HG02938 (cell line): ENCODE data around the gene AGA.

Experiments used
- ATAC-seq: cut with Tn5 transposase; IDR thresholded peaks from one replicate; pipeline ENCODE4 v1.9.1; 2021; ENCODE audit warnings: mild to moderate bottlenecking, moderate library complexity; ENCODE audit not compliant: unreplicated experiment

Gene AGA

DNA sequence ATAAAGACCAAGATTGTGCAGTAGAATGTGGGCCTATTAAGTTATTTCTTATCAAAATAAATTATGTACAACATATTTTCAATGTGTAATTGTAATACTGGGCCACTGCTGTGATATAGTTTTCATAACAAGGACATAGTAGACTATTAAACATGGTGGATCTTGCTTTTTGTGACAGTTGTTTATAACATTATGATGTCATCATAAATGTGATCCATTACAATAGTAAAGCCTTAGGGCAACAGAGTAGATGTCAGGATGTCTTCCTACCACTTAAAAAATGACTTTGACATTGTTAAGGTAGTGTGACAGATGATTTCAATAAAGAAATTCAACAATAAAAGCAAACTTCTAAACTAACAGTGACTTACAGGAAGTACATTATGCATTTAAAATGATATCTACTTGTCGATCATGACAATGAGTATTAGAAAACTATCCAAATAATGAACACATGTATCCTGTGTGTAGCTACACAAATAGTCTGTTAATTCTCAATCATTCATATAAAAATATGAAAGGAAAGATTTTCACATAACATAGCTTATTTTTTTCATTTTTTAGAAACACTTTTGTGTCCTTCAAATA lies 5.3 kb upstream of the AGA start:
- ATAC-seq, result no peak

DNA sequence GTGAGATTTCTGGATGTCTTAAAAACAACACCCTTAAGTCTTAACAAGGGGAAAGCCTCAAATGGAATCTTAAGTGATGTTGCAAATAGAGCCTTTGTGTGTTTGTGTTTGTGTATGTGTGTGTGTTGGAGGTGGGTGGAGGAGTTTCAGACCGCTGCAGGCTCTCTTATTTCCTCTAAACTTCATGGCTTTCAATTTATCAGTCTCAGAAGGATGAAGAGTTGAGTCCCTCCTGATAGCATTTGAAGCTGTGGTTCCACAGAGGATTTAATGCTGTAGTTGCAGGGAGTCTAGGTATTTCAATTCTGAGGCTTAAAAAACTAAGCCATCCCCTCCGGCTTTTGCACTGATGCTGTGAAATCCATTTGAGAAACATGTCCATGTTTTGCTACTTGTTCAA lies 4.3 kb upstream of the AGA start:
- no peak for ATAC-seq

DNA sequence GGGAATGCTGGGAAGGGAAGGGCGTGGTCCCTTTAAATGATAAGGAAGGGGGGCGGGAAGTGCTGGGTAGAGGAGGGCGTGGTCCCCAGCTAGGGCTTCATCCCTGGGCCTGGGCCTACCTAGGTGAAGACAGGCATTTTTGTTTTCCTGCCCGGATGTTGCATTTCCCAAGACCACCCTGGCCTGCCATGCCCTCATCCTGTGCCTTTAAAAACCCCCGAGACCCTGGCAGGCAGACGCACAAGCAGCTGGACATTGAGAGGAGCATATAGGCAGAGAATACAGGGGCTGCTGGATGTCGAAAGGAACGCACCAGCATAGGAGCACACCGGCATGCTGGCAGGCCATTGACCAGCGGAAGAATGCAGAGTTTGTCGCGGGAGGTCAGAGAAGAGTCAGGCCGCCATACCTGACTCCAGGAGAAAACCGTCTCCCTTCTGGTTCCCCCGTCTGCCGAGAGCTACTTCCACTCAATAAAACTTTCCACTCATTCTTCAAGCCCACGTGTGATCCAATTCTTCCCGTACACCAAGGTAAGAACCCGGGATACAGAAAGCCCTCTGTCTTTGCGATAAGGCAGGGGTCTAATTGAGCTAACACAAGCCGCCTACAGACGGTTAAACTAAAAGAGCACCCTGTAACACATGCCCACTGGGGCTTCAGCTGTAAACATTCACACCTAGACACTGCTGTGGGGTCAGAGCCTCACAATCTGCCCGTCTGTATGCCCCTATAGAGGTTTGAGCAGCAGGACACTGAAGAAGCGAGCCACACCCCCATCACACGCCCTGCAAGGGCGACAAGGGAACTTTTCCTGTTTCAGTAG lies 2.9 kb upstream of the AGA start:
- no peak for ATAC-seq

DNA sequence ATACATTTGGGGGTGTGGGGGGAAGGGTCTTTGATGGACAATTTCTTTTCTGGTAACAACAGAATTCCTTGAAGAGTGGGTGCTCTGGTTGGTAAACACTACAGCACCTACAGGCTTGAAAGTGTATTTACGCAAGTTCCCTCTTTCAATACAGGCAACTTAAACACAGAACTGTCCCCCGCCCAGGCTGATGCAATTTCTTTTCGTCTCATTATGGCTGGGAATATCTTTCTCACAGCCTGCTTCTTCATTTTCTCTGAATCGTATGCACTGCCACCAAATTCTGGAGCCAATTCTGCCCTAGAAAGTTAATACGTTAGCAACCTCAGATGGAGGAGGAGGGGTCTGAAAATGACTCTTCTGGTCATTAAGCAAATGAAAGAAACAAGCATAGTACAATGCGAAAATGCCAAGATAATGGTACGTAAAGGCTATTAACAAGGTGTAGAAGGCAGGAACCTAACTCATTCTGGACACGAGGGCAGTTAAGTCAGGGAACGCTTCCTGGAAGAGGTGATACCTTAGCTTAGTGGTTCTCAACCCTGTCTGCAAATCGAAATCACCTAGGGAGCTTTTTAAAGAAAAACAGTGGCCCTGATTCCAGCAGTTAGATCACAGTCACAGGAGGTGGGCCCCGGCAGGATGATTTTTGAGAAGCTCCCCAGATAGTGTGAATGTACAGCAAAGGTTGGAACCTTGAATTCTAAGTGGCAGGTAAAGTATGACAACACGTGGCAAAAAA lies 1.0 kb downstream of the AGA start:
- peak; percentile 41 for ATAC-seq

DNA sequence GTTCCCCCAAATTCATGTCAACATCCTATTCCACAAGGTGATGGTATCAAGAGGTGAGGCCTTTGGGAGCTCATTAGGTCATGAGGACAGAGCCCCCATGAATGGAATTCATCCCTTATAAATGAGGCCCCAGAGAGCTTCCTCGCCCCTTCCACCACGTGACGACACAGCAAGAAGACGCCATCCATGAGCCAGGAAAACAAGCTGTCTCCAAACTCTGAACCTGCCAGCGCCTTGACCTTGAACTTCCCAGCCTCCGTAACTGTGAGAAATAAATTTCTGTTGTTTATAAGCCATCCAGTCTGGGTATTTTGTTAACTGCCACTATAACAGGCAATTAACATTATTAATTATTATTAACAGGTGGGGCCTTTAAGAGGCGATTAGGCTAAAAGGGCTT lies 5.8 kb downstream of the AGA start:
- ATAC-seq, result no peak

DNA sequence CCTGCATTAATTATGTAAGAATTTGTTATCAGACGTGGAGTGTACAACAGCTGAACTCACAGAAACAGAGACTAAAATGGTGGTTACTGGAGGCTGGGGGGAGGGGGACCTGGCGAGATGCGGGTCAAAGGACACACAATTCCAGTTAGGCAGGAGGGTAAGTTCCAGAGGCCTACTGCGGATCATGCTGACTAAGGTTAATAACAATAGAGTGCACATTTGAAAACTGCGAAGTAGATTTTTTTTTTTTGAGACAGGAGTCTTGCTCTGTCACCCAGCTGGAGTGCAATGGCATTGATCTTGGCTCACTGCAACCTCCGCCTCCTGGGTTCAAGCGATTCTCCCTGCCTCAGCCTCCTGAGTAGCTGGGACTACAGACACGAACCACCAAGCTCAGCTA lies 7.6 kb downstream of the AGA start:
- no peak for ATAC-seq

DNA sequence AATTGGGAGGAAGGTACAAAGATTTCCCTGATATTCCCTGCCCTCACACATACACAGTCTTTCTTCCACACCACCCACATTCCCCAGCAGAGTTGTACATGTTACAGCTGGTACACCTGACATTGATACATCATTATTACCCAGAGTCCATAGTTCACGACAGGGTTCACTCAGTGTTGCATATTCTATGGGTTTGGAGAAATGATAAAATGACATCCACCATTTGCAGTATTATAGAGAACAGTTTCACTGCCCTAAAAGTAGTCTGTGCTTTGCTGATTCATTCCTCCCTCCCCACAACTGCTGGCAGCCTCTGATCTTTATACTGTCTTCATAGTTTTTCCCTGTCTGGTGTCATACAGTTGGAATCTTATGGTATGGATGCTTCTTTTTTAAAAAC lies 15.0 kb downstream of the AGA start:
- ATAC-seq, result no peak

DNA sequence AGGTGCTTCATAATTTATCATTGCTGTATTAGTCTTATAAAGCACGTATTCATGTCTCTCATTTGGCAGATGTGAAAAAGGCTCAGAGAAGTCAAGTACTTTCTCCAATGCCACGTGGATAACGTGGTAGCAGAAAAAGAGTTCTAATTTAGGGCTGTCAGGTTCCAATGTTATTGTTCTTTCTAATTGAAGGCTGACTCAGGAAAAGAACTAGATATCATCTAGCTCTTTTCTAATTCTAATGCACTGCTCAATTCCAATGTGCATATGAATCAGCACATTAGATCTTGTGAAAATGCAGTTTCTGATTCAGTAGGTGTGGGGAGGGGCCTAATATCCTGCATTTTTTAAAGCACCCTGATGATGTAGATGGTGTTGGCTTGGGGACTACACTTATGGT lies 22.8 kb downstream of the AGA start:
- no peak for ATAC-seq

DNA sequence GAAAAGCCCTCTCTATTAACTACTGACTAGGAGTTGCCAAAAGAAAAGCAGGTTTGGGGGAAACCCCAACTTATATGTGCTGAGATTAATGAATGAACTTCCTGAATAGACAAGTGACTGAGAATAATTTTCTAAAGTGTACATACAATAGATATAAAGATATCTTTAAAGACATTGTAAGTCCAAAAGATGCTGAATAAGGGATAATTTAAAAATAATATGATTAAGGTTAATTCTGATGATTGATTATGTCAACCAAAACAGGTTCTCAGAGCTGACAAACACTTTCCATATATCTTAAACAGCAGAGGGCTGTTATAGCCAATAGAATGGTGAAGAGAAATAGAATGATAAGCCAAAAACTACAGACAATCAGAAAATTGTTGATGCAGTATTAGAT lies 28.6 kb downstream of the AGA start:
- ATAC-seq, result no peak

DNA sequence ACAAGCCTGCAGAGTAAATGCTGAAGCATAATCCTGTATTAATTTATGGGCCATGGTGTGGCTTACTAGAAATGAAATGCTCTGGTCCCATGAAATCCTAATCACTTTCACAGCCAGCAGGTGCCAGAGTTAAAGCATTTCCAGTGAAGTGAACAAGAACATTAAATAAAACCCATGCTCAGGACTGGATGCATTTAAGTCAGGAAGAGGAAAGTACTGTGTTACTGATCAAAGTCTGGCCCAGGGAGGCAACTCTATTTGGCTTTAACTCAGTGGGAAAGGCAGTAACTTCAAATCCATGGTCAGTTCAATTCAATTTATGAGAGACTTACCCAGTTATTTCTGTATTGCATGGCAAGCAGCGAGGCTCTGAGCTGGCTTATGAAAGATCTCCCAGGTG lies 29.2 kb downstream of the AGA start:
- ATAC-seq, result no peak

DNA sequence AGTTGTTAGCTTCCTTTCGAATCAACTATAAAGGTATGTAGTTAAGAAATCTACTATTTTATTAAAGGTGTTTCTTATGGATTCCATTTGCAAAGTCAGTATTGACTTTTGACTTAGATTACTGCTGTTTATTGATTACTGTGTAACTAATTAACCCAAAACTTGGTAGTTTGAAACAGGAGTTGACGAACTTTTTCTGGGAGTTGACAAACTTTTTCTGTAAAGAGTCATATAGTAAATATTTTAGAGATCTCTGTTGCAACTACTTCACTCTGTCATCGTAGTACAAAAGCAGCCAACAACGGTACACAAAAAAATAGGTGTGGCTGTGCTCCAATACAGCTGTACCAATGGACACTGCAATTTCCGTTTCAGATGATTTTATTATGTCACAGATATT lies 30.2 kb downstream of the AGA start:
- ATAC-seq, result no peak

DNA sequence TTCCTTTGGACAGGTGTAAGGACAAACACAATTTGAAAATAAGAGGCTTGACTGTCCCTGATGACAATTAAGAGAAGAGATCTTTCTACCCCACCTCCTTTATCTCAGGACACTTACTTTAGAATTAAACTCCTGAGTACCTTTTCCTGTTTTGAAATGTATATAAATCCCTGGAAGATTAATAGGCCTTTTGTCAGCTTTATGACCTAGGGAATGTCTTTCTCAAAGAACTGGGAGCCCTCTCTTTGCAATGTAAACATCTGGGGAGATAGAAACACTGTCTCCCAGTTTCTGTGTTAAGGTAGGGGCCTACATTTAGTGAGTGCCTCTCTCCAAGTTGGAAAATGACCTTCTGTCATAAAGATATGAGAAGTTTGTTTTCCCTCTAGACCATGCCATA lies 31.7 kb downstream of the AGA start:
- no peak for ATAC-seq

DNA sequence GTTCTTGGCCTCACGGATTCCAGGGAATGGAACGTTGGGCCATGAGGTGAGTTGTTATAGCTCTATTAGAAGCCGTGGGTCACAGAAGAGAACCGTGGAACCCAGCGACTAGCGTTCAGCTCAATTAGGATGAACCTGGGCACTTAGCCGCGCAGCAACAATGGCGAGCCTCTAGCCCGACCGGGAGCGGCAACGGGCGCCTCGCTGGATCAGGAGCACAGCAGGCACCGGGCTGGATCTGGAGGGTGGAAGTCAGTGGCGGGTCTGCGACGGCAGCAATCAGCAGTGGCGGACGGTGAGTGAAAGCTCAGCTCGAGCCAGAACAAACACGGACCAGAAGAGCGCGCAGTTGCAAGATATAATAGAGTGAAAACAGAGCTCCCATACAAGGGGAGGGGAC lies 34.2 kb downstream of the AGA start:
- no peak for ATAC-seq

DNA sequence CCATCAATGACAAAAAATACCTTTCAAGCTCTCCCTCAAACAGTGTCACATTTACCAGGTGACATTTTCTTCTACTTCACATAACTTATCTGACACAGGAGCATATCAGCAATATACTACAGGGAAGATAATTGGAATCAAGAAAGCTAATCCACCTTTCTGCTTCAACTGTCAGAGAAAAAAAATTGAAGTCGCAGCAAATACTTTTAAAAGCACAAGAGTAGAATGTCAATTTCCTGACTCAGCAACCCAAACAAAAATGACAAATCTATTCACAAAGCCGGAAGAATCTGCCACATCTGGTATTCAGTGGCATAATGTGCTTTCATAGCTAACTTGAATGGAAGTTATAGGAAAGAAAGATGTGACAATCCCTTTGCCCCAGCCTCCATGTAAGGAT lies 36.7 kb downstream of the AGA start:
- ATAC-seq, result no peak

DNA sequence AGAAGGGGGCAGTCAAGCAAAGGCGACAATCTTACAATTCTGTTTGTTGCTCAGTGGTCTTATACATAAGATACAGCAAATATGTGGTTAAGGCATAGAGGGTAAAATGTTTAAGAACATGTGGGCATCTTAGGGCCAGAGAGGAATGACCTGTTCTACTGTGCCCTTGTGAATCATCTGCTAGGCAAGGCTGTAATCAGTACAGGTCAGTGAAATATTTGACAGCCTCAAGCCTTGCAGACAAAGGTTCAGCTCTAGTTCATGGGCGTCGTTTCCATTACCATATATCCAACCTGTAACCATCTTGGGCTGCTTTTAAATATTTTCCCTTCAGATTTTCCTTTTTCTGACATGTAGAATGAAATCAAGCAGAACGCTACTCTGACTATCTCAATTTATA lies 37.3 kb downstream of the AGA start:
- no peak for ATAC-seq

DNA sequence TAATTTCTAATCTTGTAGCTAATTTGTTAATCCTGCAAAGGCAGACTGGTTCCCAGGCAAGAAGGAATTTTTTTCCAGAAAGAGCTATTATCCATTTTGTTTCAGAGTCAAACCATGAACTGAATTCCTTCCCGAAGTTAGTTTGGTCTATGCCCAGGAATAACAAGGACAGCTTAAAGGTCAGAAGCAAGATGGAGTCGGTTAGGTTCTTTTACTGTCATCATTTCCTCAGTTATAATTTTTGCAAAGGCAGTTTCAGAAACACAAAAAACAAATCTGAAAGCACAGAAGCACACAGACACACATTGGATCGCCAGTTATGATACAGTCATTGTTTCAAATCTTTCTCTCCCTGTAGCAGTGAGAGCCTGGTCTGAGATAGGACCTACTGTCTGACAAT lies 37.9 kb downstream of the AGA start:
- no peak for ATAC-seq

DNA sequence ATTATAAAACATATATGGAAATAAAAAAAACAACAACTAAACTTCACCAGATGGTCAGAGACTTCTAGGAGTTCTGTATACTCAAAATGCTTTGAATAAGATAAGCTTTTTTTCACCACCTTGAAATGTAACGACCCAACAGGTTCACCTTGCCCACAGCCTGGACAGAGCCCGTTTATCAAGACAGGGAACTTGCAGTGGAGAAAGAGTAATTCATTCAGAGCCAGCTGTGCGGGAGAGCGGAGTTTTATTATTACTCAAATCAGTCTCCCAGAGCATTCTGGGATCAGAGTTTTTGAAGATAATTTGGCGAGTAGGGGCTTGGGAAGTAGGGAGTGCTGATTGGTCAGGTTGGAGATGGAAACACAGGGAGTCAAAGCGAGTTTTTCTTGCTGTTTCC lies 38.5 kb downstream of the AGA start:
- ATAC-seq, result no peak

DNA sequence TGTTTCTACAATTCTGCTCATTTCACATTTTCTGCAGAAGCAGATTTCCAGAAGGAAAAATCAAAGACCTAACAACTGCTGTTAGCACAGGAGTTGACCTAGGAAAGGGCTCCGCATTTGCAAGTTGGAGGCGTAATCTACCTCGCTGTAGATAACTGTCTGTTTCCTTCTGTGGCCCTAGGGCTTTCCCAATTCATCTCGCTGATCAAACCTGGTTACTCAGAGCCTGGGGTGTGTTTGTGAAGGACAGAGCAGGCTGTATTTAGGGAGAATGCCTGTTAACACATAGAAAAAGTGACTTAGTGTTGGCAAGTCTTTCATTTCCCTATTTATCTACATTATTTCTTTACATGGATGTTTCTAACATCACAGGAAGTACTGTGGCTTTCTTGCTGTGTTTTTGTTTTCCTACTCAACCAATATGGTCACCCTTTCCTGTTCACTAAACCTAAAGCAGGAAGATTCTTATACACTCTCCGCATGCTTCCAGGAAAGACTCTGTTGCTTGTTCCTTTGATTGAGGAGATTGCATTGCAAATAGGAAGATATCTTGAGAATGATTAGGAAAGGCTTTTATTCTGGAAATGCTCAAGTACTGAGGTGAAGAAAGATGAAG lies 40.5 kb downstream of the AGA start:
- ATAC-seq, result no peak

DNA sequence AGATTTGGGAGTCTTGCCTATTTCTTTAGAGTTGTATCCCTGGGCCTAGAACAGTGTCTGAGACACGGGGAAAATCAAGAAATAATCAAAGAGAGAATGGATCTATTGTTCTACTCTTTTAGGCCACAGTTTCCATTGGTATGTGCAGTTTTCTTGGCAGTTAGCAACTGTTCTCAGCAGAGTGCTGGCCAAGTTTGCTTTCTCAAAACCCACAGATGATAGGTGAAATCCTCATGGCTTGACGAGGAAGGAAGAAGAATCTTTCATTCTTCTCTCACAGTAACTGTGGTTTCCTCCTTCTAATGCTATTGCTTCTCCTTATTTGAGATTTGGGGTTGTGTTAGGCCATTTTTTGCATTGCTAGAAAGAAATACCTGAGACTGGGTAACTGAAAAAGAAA lies 42.2 kb downstream of the AGA start:
- no peak for ATAC-seq

DNA sequence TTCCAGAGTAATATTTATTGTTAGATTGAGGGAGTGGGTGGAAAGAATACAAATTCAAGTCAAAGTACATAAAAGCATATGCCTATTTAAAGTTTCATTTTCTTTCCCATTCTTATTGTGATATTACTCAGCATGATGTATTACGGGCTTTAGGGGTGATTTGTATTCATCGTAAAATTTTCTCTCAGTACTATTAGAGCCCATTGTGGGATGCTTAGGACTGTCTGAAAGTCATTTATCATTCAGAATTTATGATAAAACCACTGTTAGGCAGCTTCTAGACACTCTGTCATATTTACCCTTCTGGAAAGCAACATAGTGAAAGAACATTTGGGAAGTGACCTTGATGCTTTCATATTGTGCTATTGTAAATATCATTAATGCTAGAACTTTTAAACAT lies 45.9 kb downstream of the AGA start:
- no peak for ATAC-seq

DNA sequence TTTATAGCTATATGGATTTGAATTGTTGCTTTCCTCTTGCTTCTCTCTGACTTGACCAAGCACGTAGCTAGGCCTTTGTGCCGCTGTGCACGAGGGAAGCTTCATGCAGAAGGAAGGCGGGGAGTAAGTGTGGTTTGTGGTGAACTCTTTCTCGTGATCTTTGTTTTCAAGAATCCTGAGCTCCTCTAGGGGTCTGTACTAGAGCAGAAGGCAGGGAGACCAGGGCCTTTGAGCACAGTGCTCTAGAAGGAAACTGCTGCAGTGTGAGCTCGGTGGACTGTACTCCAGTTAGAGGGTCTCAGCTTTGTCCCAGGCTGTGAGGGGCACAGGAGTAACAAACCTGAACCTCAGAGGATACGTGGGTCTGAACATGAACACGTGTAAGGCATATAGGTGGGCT lies 49.0 kb downstream of the AGA start:
- no peak for ATAC-seq

DNA sequence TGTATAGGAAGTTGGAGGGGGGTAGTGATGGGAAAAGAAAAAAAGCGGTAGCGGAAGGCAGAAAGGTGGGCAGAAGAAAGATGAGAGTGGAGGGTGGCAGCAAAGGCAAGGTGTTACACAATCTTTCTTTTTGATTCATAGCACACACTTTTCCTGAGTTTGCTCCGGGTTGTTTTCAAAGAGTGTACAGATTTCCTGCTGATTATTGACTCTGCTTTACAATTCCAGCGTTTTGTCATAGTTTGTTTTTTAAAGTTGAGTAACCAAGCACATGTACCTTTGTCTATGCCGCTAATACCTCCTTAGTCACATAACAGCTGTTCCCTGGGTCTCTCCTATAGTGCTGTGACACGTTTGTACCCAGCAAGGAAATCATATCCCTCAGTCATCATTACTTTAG lies 50.3 kb downstream of the AGA start:
- ATAC-seq, result no peak
